Measurements from ENCODE around the gene VIL1. TPM values are rescaled to one million over a fixed set of nuclear protein-coding genes. Genes with fewer than 3 reads are reported as not detected.

Gene VIL1
- total and polyA plus RNA-seq, 2 of the 13 experiments (the other 11 are each of a cell fraction or from before 2014, with no cell fraction given): 287 to 301 TPM

GRCh38 chr2:218395826-218396687, 22.9 kb upstream of the VIL1 start (continued):
- no peak; the same call in 1 of the 2 replicates for TF ChIP-seq SIN3B (IDR thresholded peaks at IDR 0.05; ENCODE audit: low read length)
- peak; percentile 97 for TF ChIP-seq MED1 (CRISPR knock-in tag; IDR thresholded peaks at IDR 0.05)
- TF ChIP-seq STAG1 (CRISPR knock-in tag; IDR thresholded peaks at IDR 0.05): peak; percentile 86
- peak; percentile 70; the same call in 1 of the 2 replicates for TF ChIP-seq PRDM10 (CRISPR knock-in tag; IDR thresholded peaks at IDR 0.05; ENCODE audit: low read depth)
- TF ChIP-seq PHF5A (CRISPR knock-in tag; IDR thresholded peaks at IDR 0.05; ENCODE audit: low read depth, unreplicated experiment): peak; percentile 97
- peak; percentile 91; the same call in 1 of the 2 replicates for TF ChIP-seq ZNF747 (CRISPR knock-in tag; IDR thresholded peaks at IDR 0.05; ENCODE audit: borderline replicate concordance)
- TF ChIP-seq PTBP1 (IDR thresholded peaks at IDR 0.05; ENCODE audit: low read depth, low read length, poor library complexity, severe bottlenecking): peak; percentile 100
- TF ChIP-seq ZNF782 (CRISPR knock-in tag; IDR thresholded peaks at IDR 0.05; ENCODE audit: borderline replicate concordance): no peak; the same call in 1 of the 2 replicates
- TF ChIP-seq THAP7 (CRISPR knock-in tag; IDR thresholded peaks at IDR 0.05): peak; percentile 92; the same call in 1 of the 2 replicates
- TF ChIP-seq POLR2AphosphoS5 (IDR thresholded peaks at IDR 0.05; ENCODE audit: low read depth, low read length): peak; percentile 86
- peak; percentile 88; the same call in 1 of the 2 replicates for TF ChIP-seq ZNF232 (CRISPR knock-in tag; IDR thresholded peaks at IDR 0.05; ENCODE audit: borderline replicate concordance)
- peak; percentile 95; the same call in 1 of the 2 replicates for TF ChIP-seq FIP1L1 (IDR thresholded peaks at IDR 0.05; ENCODE audit: borderline replicate concordance, insufficient read depth, low read depth, low read length)
- no peak for TF ChIP-seq POLR2AphosphoS2 (IDR thresholded peaks at IDR 0.05; ENCODE audit: low read depth, low read length)
- TF ChIP-seq ZNF773 (CRISPR knock-in tag; IDR thresholded peaks at IDR 0.05; ENCODE audit: borderline replicate concordance): no peak
- TF ChIP-seq RELA (CRISPR knock-in tag; IDR thresholded peaks at IDR 0.05): peak; percentile 48; the same call in 1 of the 2 replicates
- no peak for TF ChIP-seq ATRX (CRISPR knock-in tag; IDR thresholded peaks at IDR 0.05; ENCODE audit: borderline replicate concordance)
- TF ChIP-seq NPAS2 (CRISPR knock-in tag; IDR thresholded peaks at IDR 0.05; ENCODE audit: borderline replicate concordance): no peak
- TF ChIP-seq GZF1 (CRISPR knock-in tag; IDR thresholded peaks at IDR 0.05): peak; percentile 93; the same call in 1 of the 2 replicates
- no peak for TF ChIP-seq MATR3 (CRISPR knock-in tag; IDR thresholded peaks at IDR 0.05)
- TF ChIP-seq ZC3H13 (CRISPR knock-in tag; IDR thresholded peaks at IDR 0.05): peak; percentile 97
- no peak for TF ChIP-seq NCOA5 (CRISPR knock-in tag; IDR thresholded peaks at IDR 0.05)
- peak; percentile 72 for TF ChIP-seq ZNF281 (CRISPR knock-in tag; IDR thresholded peaks at IDR 0.05; ENCODE audit: borderline replicate concordance)

Data from HepG2 (cell line).